HG03025 (cell line): Measurements from ENCODE around the gene ITIH5.

Experiments used
- ATAC-seq: cut with Tn5 transposase; IDR thresholded peaks from one replicate; pipeline ENCODE4 v1.9.1; 2021; ENCODE audit warnings: mild to moderate bottlenecking, moderate library complexity; ENCODE audit not compliant: unreplicated experiment, low FRiP score

ITIH5 gene

GRCh38 chr10:7635408-7636125, 31.2 kb downstream of the ITIH5 start:
- ATAC-seq: no peak

- no peak for ATAC-seq
Observed at GRCh38 chr10:7634142-7634894, 32.4 kb downstream of the ITIH5 start.

GRCh38 chr10:7626283-7626682, 40.5 kb downstream of the ITIH5 start:
- no peak for ATAC-seq

- no peak for ATAC-seq
Observed at GRCh38 chr10:7625836-7626235, 40.9 kb downstream of the ITIH5 start.

DNA sequence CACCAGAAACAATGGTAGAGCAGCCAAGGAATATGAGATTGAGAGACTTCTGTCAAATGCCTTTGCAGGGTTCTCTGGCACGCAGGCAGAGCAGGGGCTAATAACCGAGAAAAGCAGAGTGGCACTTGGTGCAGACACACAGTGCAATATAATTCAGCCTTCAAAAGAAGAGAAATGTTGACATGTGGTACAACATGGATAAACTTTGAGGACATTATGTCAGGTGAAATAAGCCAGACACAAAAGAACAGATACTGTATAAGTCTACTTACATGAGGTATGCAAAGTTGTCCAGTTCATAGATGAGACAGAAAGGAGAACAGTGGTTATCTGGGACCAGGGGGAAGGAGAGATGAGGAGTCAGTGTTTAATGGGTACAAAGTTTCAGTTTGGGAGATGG, 41.8 kb downstream of the ITIH5 start:
- no peak for ATAC-seq

GRCh38 chr10:7622969-7623368, 43.8 kb downstream of the ITIH5 start:
- ATAC-seq: no peak

GRCh38 chr10:7618461-7618860, 48.3 kb downstream of the ITIH5 start:
- ATAC-seq: no peak

DNA sequence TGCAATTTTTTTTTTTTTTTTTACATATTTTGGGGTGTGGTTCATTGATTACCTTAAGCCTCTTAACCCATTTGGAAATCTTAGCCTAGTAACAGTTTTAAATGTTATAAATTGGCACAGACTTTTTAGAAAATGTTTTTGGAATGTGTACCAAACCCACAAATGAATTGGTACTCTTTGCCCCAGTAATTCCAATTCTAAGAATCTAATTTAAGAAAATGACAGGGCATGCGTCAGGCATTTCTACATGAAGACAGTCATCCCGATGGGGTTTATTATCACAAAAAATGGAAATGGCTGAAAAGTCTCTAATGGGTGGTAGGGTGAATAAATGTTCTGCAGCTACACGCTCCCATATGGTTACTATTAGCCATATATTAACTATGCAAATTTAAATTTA, 54.9 kb downstream of the ITIH5 start:
- no peak for ATAC-seq

GRCh38 chr10:7610651-7611389, 55.9 kb downstream of the ITIH5 start:
- ATAC-seq: no peak

DNA sequence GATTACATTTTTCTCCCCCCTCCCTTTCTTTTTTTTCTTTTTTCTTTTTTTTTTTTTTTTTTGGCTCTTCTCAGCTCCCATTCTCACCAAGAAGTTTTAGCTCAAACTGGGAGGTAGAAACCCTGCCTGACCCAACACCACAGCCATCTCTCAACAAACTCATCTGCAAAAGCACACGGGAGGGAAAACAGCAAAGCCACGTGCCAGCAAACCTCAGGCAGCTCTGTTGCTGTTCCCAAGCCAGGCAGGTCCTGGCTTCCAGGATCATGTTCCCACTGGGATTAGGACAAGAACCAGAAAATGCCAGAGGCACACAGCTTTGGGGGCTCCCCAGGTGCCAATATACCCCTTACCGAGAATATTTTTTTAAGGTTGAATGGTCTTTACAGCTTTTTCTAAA, 56.7 kb downstream of the ITIH5 start:
- no peak for ATAC-seq

GRCh38 chr10:7609556-7609955, 57.2 kb downstream of the ITIH5 start:
- ATAC-seq: no peak

GRCh38 chr10:7608001-7608400, 58.8 kb downstream of the ITIH5 start:
- no peak for ATAC-seq

- ATAC-seq: no peak
Observed at GRCh38 chr10:7606951-7607404, 59.8 kb downstream of the ITIH5 start.

- ATAC-seq: no peak
Observed at GRCh38 chr10:7605565-7606295, 61.0 kb downstream of the ITIH5 start.

DNA sequence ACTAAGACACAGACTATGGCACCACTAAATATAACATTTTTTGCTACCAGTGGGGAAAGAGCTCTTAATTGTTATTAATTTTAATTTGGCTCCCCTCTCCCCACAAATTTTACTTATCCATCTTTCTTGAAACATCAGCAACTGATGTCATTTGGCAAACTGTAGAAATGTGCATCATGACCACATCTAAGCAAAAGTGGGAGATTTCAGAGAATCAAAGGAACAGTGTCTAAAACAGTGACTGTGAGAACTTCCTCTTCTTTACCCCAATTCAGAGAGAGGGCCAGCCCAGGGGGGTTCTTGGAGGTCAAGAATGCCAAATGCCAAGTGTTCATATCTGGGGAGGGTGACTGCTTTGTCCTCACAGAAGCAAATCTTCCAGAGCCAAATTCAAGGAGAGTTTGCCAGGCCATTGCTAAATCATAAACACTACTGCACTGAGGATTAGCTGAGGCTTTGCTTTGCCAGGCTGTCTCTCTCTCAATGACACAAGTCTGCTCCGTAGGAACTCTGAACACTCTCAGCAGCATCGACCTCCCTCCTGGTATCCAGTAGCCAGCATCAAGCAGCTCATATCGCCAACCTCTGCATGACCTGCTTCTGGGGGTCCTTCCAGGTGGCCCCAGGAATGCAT, 65.6 kb downstream of the ITIH5 start:
- no peak for ATAC-seq

DNA sequence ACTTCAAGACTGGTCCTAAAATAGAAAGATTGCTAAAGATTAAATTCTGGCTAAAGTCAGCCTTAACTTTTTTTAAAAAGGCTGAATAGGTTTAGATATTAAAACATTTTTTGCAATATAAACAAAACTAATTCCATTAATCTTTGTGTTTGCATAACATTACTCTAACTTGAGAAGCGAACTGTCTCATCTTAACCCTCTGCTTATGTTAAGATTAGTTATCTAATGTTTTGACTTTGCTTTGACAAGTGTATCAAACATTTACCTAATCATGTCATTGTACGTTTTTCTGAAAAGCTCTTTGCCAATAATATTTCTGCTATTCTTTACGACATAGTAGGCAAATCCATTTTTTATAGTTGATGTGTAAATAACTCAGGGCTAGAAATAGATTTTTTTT, 68.0 kb downstream of the ITIH5 start:
- ATAC-seq: no peak

DNA sequence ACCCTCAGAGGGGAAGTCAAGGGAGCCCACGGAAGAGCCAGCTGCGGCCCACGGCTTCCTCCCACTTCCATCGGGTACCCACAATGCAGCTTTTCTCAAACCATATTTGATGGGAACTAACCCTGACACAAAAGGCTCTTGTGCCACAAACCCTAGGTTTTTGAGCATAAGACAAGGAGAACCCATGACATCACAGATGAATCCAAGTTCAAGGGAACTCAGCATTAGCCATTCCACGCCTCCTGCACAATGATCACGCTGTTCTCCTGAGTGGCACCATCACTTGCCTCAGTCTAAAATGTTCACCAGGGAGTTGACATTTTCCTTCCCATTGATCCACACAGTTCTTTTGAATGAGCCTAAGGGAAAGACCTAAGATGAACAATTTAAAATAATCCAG, 70.4 kb downstream of the ITIH5 start:
- ATAC-seq: no peak

- no peak for ATAC-seq
Observed at GRCh38 chr10:7593905-7594304, 72.9 kb downstream of the ITIH5 start.

GRCh38 chr10:7593063-7593462, 73.7 kb downstream of the ITIH5 start:
- no peak for ATAC-seq

DNA sequence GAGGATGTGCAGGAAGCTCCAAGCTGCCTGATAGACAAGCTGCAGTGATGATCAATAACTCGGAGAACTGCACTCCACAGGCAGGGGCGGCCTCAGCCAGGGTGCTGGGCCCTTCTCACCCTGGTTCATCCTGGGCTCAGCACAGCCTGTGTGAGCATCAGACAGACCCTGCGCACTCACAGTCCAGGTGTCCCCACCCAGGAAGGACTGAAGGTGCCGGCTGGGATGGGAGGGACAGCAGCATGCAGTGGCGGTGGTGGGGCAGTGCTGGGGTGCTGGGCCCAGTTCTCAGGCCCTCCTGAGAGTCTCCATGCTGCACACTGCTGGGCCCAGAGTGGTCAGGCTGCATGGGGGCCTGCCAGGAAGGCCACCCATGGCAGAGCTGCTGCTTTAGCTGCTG, 74.1 kb downstream of the ITIH5 start:
- ATAC-seq: no peak
